Measurements from ENCODE around the gene CCDC106. TPM values are rescaled to one million over a fixed set of nuclear protein-coding genes. Genes with fewer than 3 reads are reported as not detected.

Gene CCDC106
- total and polyA plus RNA-seq, 2 experiments from 2014 or later, result 12.0 to 15.2 TPM

GRCh38 chr19:55641426-55642152, 6.4 kb upstream of the CCDC106 start:
- peak overlapping the region; percentile 80 for H3K27ac ChIP-seq
- TF ChIP-seq EZH2 (IDR thresholded peaks at IDR 0.05; ENCODE audit: insufficient read depth, poor library complexity, severe bottlenecking), result no peak
- TF ChIP-seq EZH2phosphoT487 (IDR thresholded peaks at IDR 0.05; ENCODE audit: insufficient read depth, low read depth), result no peak
- H3K9ac ChIP-seq, result peak overlapping the region; percentile 87
- H3K9me2 ChIP-seq (ENCODE audit: insufficient read depth), result no peaks in the 10 kb centered on the region
- 1 to 2% methylated on average over 13 to 25 of the region's 25 CpGs for WGBS, 2 experiments (ENCODE audit: low coverage in 1 of 2, low lambda C conversion rate in 2 of 2, missing lambda C conversion rate in 2 of 2)
- H3K9me3 ChIP-seq (ENCODE audit: low read depth), result no peaks in the 10 kb centered on the region
- H3K27me3 ChIP-seq (replicated peaks; ENCODE audit: insufficient read depth), result no peaks in the 10 kb centered on the region
- H3K4me1 ChIP-seq (ENCODE audit: insufficient read depth), result peaks cover 19% of the 10 kb centered on the region
- peaks cover 35% of the 10 kb centered on the region for H3F3A ChIP-seq (ENCODE audit: insufficient read depth)
- peaks cover 69% of the 10 kb centered on the region for H3K79me2 ChIP-seq (ENCODE audit: insufficient read depth)
- in situ Hi-C loops (cut with MboI), result loop anchor here (25.0 kb wide), 1 partner anchor 504 kb away; the partner anchor contains the start of gene TNNT1
- DNase-seq, result peak; percentile 61
- H4K20me1 ChIP-seq (ENCODE audit: insufficient read depth), result no peaks in the 10 kb centered on the region
- peak overlapping the region; percentile 87 for H3K4me3 ChIP-seq
- peak overlapping the region; percentile 64 for H2AFZ ChIP-seq
- peaks cover 10% of the 10 kb centered on the region; the same call in 1 of the 2 replicates for H3K36me3 ChIP-seq (ENCODE audit: low read depth)
- H3K4me2 ChIP-seq (ENCODE audit: unreplicated experiment), result peak overlapping the region; percentile 90

- peak overlapping the region; percentile 87 for H3K4me3 ChIP-seq
- peak overlapping the region; percentile 80 for H3K27ac ChIP-seq
- peak; percentile 63 for DNase-seq
- peak overlapping the region; percentile 87 for H3K9ac ChIP-seq
- H3K79me2 ChIP-seq (ENCODE audit: insufficient read depth), result peaks cover 69% of the 10 kb centered on the region
- H3K27me3 ChIP-seq (replicated peaks; ENCODE audit: insufficient read depth), result no peaks in the 10 kb centered on the region
- peaks cover 35% of the 10 kb centered on the region for H3F3A ChIP-seq (ENCODE audit: insufficient read depth)
- peak overlapping the region; percentile 90 for H3K4me2 ChIP-seq (ENCODE audit: unreplicated experiment)
- TF ChIP-seq EZH2 (IDR thresholded peaks at IDR 0.05; ENCODE audit: insufficient read depth, poor library complexity, severe bottlenecking), result no peak
- no peak for TF ChIP-seq EZH2phosphoT487 (IDR thresholded peaks at IDR 0.05; ENCODE audit: insufficient read depth, low read depth)
- H3K36me3 ChIP-seq (ENCODE audit: low read depth), result peaks cover 10% of the 10 kb centered on the region; the same call in 1 of the 2 replicates
- no peaks in the 10 kb centered on the region for H3K9me2 ChIP-seq (ENCODE audit: insufficient read depth)
- no peaks in the 10 kb centered on the region for H3K9me3 ChIP-seq (ENCODE audit: low read depth)
- in situ Hi-C loops (cut with MboI), result loop anchor here (25.0 kb wide), 1 partner anchor 505 kb away; the partner anchor contains the start of gene TNNT1
- no peak overlapping the region; the same call in 1 of the 2 replicates for H2AFZ ChIP-seq
- 1 to 2% methylated on average over 50 to 60 of the region's 65 CpGs for WGBS, 2 experiments (ENCODE audit: low coverage in 1 of 2, low lambda C conversion rate in 2 of 2, missing lambda C conversion rate in 2 of 2)
- H4K20me1 ChIP-seq (ENCODE audit: insufficient read depth), result no peaks in the 10 kb centered on the region
- H3K4me1 ChIP-seq (ENCODE audit: insufficient read depth), result peaks cover 21% of the 10 kb centered on the region
Observed at GRCh38 chr19:55642153-55643002, 5.6 kb upstream of the CCDC106 start.

GRCh38 chr19:55643003-55643886, 4.8 kb upstream of the CCDC106 start, which contains the start of gene ZNF581:
Gene ZNF581 (plus strand): TSS chr19:55643649. CDS start chr19:55644572, 923 bp downstream.
- DNase-seq, result peak; percentile 87
- H3F3A ChIP-seq (ENCODE audit: insufficient read depth), result peaks cover 30% of the 10 kb centered on the region
- H3K79me2 ChIP-seq (ENCODE audit: insufficient read depth), result peaks cover 63% of the 10 kb centered on the region
- H3K36me3 ChIP-seq (ENCODE audit: low read depth), result peaks cover 10% of the 10 kb centered on the region; the same call in 1 of the 2 replicates
- H3K9me3 ChIP-seq (ENCODE audit: low read depth), result no peaks in the 10 kb centered on the region
- peaks cover 24% of the 10 kb centered on the region for H3K4me1 ChIP-seq (ENCODE audit: insufficient read depth)
- peak within 1 kb of the TSS; percentile 87 for H3K9ac ChIP-seq
- in situ Hi-C loops (cut with MboI), result loop anchor here (25.0 kb wide), 1 partner anchor 506 kb away; the partner anchor contains the start of gene TNNT1
- no peaks in the 10 kb centered on the region for H3K9me2 ChIP-seq (ENCODE audit: insufficient read depth)
- H3K27ac ChIP-seq, result peak within 1 kb of the TSS; percentile 80
- WGBS, 2 experiments (ENCODE audit: low coverage in 1 of 2, low lambda C conversion rate in 2 of 2, missing lambda C conversion rate in 2 of 2), result 2% methylated on average over 38 to 56 of the region's 56 CpGs
- peak within 1 kb of the TSS; percentile 90 for H3K4me2 ChIP-seq (ENCODE audit: unreplicated experiment)
- H3K4me3 ChIP-seq, result peak within 1 kb of the TSS; percentile 87
- H3K27me3 ChIP-seq (replicated peaks; ENCODE audit: insufficient read depth), result no peaks in the 10 kb centered on the region
- H4K20me1 ChIP-seq (ENCODE audit: insufficient read depth), result no peaks in the 10 kb centered on the region
- H2AFZ ChIP-seq, result peak within 1 kb of the TSS; percentile 58
- TF ChIP-seq EZH2 (IDR thresholded peaks at IDR 0.05; ENCODE audit: insufficient read depth, poor library complexity, severe bottlenecking) (no peak), EZH2phosphoT487 (IDR thresholded peaks at IDR 0.05; ENCODE audit: insufficient read depth, low read depth) (no peak)

All from GM23248 (cell line).